Parathyroid adenoma (tissue), 2 donors: ENCODE data around the gene CNKSR3.

Experiments
- H2AFZ ChIP-seq: fragments of 300-600 bp; sonication (generic); one replicate; pipeline ENCODE4 v1.7.0; 2017; ENCODE audit warnings: antibody characterized with exemption, mild to moderate bottlenecking
- H3K27ac ChIP-seq: fragments of 300-600 bp; sonication (generic); one replicate; pipeline ENCODE4 v1.7.0; 2017
- H3K27me3 ChIP-seq: fragments of 300-600 bp; sonication (generic); one replicate; pipeline ENCODE4 v1.7.0; 2017; ENCODE audit warnings: low read length; ENCODE audit not compliant: control insufficient read depth, insufficient read depth
- H3K36me3 ChIP-seq: fragments of 300-600 bp; sonication (generic); one replicate; pipeline ENCODE4 v1.7.0; 2017; ENCODE audit warnings: low read length; ENCODE audit not compliant: control insufficient read depth, insufficient read depth
- H3K4me1 ChIP-seq: fragments of 300-600 bp; sonication (generic); one replicate; pipeline ENCODE4 v1.7.0; 2017; ENCODE audit warnings: control low read depth
- H3K4me2 ChIP-seq: fragments of 300-600 bp; sonication (generic); one replicate; pipeline ENCODE4 v1.7.0; 2017; ENCODE audit warnings: low read length
- H3K4me3 ChIP-seq: fragments of 300-600 bp; sonication (generic); one replicate; pipeline ENCODE4 v1.7.0; 2017; ENCODE audit warnings: low read depth, low read length
- H3K79me2 ChIP-seq: fragments of 300-600 bp; sonication (generic); one replicate; pipeline ENCODE4 v1.7.0; 2017; ENCODE audit warnings: control low read depth
- H3K9ac ChIP-seq: fragments of 300-600 bp; sonication (generic); one replicate; pipeline ENCODE4 v1.7.0; 2017; ENCODE audit warnings: mild to moderate bottlenecking
- H3K9me3 ChIP-seq: fragments of 300-600 bp; sonication (generic); one replicate; pipeline ENCODE4 v1.7.0; 2017; ENCODE audit warnings: low read length; ENCODE audit not compliant: control insufficient read depth
- CTCF ChIP-seq: fragments of 300-600 bp; sonication (generic); IDR thresholded peaks from one replicate; pipeline ENCODE4 v1.7.0; 2017; ENCODE audit warnings: antibody characterized with exemption, mild to moderate bottlenecking
- donor health status: primary hyperparathyroidism.

Gene CNKSR3

GRCh38 chr6:154476494-154476893 is 34.0 kb downstream of the CNKSR3 start:
- Histone ChIP-seq H3K4me3 (no peak overlapping the region), H2AFZ (no peak overlapping the region), H3K4me2 (no peak overlapping the region), H3K4me1 (peaks cover 3% of the 10 kb centered on the region), H3K9me3 (no peaks in the 10 kb centered on the region), H3K36me3 (no peaks in the 10 kb centered on the region), H3K9ac (no peak overlapping the region), H3K27me3 (no peaks in the 10 kb centered on the region), H3K27ac (no peak overlapping the region), H3K79me2 (peaks cover 3% of the 10 kb centered on the region)
- TF ChIP-seq CTCF: no peak

GRCh38 chr6:154474648-154475428 is 35.6 kb downstream of the CNKSR3 start:
- H3K4me2 ChIP-seq: no peak overlapping the region
- H3K9me3 ChIP-seq: no peaks in the 10 kb centered on the region
- no peak overlapping the region for H2AFZ ChIP-seq
- no peak for TF ChIP-seq CTCF
- H3K4me1 ChIP-seq: peaks cover 3% of the 10 kb centered on the region
- H3K4me3 ChIP-seq: no peak overlapping the region
- peaks cover 3% of the 10 kb centered on the region for H3K79me2 ChIP-seq
- no peaks in the 10 kb centered on the region for H3K27me3 ChIP-seq
- H3K9ac ChIP-seq: no peak overlapping the region
- no peak overlapping the region for H3K27ac ChIP-seq
- no peaks in the 10 kb centered on the region for H3K36me3 ChIP-seq

GRCh38 chr6:154473324-154473723 is 37.2 kb downstream of the CNKSR3 start:
- Histone ChIP-seq H3K4me1 (peaks cover 3% of the 10 kb centered on the region), H3K27ac (no peak overlapping the region), H3K36me3 (no peaks in the 10 kb centered on the region), H3K79me2 (peaks cover 3% of the 10 kb centered on the region), H3K9ac (no peak overlapping the region), H3K27me3 (no peaks in the 10 kb centered on the region), H3K9me3 (no peaks in the 10 kb centered on the region), H3K4me3 (no peak overlapping the region), H2AFZ (no peak overlapping the region), H3K4me2 (no peak overlapping the region)
- no peak for TF ChIP-seq CTCF

GRCh38 chr6:154471609-154472362 is 38.7 kb downstream of the CNKSR3 start:
- Histone ChIP-seq H2AFZ (no peak overlapping the region), H3K36me3 (no peaks in the 10 kb centered on the region), H3K4me2 (no peak overlapping the region), H3K9ac (no peak overlapping the region), H3K27ac (no peak overlapping the region), H3K27me3 (no peaks in the 10 kb centered on the region), H3K79me2 (peaks cover 3% of the 10 kb centered on the region), H3K9me3 (no peaks in the 10 kb centered on the region), H3K4me3 (no peak overlapping the region), H3K4me1 (no peaks in the 10 kb centered on the region)
- TF ChIP-seq CTCF: no peak
